NCI-H748 (cell line): ENCODE results near the gene REPIN1.
A peak's percentile ranks its signal among the peaks of the same experiment; 100 is the strongest.

Source experiments
- DNase-seq: peaks from one replicate; lab custom pipeline; 2025; ENCODE audit not compliant: unreplicated experiment; lab: John Stamatoyannopoulos, UW

REPIN1 gene

DNA sequence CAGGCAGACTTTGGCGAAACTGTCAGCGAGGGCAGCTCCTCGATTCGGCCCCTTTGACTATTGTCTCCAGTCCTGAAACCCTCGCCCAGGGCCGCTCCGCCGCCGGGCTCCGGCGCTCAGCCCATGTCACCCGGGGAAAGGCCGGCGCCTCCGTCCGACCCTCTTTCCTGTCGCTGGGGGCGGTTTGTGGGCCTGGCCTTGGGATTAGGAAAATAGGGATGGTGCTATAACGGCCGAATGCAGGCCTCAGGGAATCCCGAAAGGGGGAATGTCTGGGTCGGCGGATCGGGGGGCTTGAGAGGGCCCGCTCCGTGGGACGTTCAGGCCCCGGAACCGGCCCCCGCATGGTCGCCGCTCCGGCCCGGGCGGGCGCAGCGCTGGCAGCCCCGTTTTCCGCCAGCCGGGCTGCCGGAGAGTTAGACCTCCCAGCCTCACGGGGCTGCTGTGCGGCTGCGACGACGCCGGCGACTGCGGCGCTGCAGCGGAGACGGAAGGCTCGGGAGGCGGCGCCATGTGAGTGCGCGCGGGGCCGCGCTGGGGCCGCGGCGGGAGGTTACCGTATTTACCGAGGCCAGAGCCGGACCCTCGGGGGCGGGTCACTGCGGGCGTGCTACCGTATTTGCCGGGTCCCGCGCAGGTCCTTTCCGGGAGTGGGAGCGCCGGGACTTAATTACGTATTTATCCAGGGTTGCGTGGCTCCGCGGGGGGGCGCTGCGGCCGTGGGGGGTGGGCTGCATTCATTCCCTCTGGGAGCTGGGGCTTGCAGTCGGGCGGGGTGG is 36.4 kb downstream of the REPIN1 start:
- DNase-seq = peak; percentile 89

- DNase-seq = peak; percentile 68
Observed at GRCh38 chr7:150405584-150406311, 37.1 kb downstream of the REPIN1 start.

GRCh38 chr7:150406312-150406566 is 37.6 kb downstream of the REPIN1 start:
- DNase-seq = no peak

GRCh38 chr7:150406567-150407421 is 38.2 kb downstream of the REPIN1 start:
- no peak for DNase-seq

DNA sequence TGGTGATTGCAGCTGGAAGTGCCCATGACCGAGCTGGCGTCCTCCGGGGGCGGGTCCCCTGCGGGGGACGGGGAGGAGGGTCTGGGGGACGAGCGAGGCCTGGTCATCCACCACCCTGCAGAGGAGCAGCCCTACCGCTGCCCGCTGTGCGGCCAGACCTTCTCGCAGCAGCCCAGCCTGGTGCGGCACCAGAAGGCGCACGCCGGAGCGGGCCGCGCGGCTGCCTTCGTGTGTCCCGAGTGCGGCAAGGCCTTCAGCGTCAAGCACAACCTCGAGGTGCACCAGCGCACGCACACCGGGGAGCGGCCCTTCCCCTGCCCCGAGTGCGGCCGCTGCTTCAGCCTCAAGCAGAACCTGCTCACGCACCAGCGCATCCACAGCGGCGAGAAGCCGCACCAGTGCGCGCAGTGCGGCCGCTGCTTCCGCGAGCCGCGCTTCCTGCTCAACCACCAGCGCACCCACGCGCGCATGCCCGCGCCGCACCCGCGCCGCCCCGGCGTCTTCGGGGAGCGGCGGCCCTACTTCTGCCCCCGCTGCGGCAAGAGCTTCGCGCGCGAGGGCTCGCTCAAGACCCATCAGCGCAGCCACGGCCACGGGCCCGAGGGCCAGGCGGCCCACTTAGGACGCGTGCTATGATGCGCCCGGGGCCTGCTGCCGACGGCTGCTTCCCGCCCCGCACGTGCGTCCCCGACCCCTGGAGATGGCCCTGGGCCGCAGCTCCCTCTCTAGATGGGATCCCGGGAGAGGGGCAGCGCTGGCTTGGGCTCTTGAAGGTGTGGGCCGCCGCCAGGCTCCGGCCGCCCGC is 39.2 kb downstream of the REPIN1 start:
- no peak for DNase-seq

DNA sequence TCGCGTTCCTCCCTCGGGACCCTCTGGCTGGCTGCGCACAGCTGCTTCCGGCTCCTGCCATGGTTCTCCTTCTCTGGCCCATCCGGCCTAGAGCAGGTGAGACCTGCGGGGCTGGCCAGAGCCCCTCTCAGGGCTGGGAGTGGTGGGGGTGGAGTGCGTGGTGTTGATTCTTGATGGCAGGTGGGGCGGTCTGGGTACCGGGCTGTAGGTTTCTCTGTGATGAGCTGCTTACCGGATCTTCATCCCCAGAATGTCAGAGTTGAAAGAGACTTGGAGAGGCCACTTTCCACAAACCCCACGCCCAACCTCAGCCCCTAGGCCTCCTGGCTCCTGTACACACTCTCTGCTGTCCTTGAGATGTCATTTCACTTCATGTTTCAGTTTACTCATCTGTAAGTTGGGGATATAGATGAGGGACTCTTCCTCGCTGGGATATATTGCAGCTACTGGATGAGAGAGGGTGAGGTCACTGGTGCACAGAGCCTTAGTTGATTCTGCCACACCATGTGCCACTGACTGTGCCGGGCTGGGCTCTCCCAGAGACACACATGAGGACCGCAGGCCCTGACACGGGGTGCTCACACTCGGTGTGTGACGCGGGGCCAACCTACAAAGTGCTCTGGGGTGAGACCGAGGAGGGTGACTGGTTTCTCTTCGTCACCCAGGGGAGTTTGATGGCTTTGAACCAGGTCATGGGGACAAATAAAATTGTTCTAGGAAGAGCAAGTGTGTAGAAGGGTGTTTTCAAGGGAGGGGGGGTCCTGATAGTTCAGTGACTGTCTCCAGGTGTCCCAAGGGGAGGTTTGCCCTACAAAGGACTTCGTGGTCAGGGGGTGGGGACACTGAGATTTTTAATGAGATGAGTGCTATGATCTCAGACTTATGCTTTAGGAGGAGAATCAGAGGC is 40.0 kb downstream of the REPIN1 start:
- no peak for DNase-seq

GRCh38 chr7:150409300-150410030 is 40.8 kb downstream of the REPIN1 start:
- no peak for DNase-seq

- DNase-seq = no peak
Observed at GRCh38 chr7:150410131-150410530, 41.5 kb downstream of the REPIN1 start.

- DNase-seq = no peak
Observed at GRCh38 chr7:150410680-150411346, 42.2 kb downstream of the REPIN1 start.

- no peak for DNase-seq
Observed at GRCh38 chr7:150411606-150412005, 43.0 kb downstream of the REPIN1 start.

- DNase-seq = no peak
Observed at GRCh38 chr7:150412016-150412415, 43.4 kb downstream of the REPIN1 start.

- no peak for DNase-seq
Observed at GRCh38 chr7:150412518-150413488, 44.2 kb downstream of the REPIN1 start.

DNA sequence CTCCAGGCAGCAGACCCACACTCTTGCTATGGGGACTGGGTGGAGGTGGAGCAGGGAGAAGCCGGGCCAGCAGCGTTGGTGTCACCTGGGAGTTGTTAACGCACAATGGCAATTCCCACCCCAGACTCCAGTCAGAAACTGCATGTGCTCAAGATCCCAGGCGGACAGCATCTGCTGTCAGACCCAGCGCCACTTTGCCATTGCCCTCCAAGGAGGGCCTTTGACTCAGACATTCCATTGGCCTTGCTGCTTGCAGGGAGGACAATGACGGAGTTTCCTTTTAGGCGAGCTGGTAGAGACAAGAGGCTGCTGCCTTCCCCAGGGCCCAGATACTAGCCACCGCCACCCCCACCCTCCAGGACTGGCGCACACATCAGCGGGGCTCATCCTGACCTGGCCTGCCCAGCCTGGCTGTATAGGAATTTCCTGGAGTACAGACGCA is 45.0 kb downstream of the REPIN1 start:
- DNase-seq = no peak

DNA sequence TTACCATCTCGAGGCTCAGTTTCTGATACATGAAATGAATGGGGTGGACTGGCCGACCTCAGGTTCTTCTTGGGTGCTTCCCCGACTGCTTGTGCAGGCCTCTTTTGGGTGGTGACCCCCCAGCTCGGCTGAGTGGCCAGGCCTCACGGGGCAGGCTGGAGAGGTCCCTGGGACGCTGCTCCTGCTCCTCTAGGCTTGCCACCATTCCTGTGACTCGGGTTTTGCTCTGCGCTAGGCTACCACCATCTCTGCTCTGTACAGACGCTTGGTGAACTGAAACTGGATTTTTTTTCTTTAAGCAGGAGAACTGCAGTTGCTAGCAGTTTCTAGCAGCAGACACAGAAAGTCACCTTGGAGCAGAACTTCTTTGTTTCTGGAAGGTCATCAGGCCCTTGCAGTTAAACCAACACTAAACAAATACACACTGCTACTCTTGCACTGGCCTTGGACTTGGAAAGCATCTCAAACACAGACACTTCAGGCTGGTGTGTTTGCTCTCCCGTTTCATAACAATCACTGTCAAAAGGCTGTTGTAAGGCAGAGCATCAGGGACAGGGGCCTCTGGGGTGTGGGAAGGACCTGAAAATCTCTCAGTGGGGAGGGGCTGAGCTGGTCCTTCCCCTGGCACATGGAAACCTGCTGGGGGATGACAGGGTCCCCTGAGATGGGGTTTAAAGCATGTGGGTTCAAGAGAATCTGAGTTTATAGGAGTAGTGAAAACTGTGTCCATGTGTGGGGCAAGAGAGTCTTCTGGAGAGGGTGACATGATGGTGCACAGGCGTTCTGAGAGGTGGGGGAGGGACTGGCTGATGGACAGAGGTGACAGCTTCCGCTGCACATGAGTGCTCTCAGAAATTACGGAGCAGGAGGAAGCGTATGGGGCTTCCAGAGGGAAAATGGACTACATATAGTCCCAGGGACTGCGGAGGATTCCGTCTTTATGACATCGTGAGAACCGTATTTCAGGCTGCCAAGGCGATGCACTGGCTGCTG is 46.8 kb downstream of the REPIN1 start:
- no peak for DNase-seq

DNA sequence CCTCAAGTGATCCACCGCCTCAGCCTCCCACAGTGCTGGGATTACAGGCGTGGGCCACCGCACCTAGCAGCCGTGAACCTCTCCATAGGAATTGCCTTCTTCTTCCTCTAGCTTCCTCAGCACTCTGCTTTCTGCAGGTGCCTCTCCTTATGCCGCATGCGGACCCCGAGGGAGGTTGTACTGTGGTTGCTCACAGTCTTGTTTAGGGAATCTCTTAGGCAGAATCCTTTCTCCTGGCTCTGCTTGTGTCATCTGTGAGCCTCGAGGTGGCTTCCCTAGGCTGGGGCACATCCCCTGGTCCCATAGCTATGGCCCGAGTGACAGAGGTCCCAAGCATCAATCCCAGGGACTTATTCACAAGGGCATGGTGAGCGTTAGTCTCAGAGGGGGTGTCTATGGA is 48.6 kb downstream of the REPIN1 start:
- DNase-seq = no peak

GRCh38 chr7:150417863-150418262 is 49.2 kb downstream of the REPIN1 start:
- DNase-seq = no peak
